Ammon's horn (tissue), 1 donor: ENCODE results near the gene NHSL2.
A peak's percentile ranks its signal among the peaks of the same experiment; 100 is the strongest.
"Not testable (repeated sequence)": the region's sequence is repeated elsewhere in the genome, so short reads cannot be mapped to it uniquely, and the experiment has no call there.

ENCODE experiments used
- DNase-seq: peaks from one replicate; pipeline ENCODE4 v3.0.0-alpha.2; 2016; ENCODE audit warnings: low spot score

Gene NHSL2

DNA sequence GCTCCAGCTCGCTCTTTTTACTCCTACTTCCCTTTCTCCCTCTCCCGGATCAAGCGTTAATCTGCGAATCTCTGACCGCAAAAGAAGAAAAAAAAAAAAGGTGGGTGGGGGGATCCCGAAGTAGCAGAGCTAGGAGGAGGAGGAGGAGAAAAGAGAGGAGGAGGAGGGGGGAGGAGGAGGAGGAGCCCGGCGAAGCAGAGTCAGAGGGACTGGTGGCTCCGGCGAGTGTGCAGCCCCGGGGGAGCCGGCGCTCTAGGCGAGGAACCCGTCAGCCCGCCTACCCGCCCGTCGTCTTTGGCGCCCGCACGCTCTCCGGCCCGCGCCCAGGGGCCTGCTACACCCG, at the start of gene NHSL2:
TSS of gene NHSL2 (plus strand) at position 203 of the 343 bp plus-strand sequence.
- DNase-seq, result no peak

DNA sequence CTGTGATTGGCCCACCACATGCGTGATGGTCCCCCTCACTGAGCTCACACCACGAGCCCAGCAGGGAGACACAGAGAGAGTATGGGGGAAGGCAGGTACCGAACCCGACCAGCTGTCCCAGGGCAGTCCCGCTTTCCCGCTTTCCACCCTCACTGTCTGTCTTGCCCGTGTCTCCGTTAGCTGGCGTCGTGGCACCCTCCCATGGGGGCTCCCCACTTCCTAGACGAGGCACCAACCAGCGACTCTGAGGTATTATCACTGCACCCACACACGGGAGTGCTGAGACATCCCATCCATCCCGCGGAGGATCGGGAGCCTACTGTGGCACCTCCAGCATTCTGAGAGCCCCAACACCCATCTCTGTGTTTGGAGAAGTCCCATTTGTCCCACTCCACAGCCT, 43.0 kb upstream of the NHSL2 start:
- DNase-seq, result no peak

GRCh38 chrX:71869566-71869965, 41.1 kb upstream of the NHSL2 start:
- DNase-seq, result not testable (repeated sequence)

DNA sequence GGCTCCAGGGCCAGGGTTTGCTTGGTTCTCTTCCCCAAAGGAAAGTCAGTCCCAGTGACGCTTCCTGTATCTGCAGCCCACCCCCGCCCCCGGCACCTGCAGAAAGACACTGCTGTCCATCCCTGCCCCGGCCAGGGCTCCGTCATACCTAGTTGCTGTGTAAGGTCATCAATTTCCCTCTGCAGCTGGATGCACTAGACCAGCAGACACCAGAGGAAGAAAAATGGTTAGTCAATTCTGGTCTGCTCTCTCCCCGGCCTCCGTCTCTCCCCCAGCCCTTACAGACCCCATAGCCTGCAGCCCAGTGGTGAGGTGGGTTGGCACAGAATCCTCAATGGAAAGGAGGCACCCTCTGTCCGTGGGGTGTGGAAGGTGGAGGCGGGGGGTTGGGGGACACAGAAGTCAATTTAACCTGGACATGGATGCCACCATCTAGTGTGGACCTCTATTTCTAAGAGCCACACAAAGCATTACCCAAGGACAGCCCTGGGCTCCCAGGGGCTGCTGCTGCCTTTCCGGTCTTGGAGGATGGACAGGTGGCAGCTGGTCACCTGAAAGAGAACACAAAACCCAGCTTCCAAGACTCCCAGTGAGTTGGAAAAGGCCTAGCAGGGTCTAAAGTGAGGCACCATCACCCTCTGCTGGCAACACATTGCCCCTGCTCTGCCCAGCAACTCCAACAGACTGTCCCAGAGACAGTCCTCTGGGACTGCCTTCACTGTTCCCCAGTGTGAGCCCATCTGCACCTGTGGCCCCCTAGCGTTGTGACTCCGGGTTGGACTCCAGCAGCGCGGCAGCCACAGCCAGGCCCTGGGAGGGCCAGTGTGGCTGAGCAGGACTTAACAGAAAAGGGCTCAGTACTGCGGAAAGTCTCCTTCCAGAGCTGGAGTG, 40.2 kb upstream of the NHSL2 start:
- no peak for DNase-seq

- DNase-seq, result peak; percentile 5
Observed at GRCh38 chrX:71871367-71871766, 39.3 kb upstream of the NHSL2 start.

- no peak for DNase-seq
Observed at GRCh38 chrX:71872542-71873458, 37.8 kb upstream of the NHSL2 start.

DNA sequence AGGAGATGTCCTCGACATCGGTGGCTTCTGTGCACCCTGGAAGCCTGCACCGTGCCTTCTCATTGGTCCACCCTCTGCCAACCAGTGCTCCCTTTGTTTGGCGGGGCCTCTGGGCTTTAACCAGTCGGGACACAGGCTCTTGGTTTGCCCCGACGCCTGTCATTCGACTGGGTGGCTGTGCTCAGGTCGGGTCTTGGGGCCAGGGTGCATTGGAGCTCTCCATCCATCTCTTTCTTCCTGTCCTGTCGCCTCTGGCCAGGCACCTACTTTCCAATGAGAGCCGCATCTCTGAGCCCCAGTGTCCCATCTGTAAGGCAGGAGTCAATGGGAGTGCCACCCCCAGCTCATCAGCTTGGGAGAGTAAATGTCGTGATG, 37.2 kb upstream of the NHSL2 start:
- DNase-seq, result no peak

DNA sequence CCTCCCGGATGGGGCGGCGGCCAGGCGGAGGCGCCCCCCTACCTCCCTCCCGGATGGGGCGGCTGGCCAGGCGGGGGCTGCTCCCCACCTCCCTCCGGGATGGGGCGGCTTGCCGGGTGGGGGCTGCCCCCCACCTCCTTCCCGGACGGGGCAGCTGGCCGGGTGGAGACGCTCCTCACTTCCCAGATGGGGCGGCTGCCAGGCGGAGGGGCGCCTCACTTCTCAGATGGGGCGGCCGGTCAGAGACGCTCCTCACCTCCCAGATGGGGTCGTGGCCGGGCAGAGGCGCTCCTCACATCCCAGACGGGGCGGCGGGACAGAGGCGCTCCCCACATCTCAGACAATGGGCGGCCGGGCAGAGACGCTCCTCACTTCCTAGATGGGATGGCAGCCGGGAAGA, 33.8 kb upstream of the NHSL2 start:
- not testable (repeated sequence) for DNase-seq

DNA sequence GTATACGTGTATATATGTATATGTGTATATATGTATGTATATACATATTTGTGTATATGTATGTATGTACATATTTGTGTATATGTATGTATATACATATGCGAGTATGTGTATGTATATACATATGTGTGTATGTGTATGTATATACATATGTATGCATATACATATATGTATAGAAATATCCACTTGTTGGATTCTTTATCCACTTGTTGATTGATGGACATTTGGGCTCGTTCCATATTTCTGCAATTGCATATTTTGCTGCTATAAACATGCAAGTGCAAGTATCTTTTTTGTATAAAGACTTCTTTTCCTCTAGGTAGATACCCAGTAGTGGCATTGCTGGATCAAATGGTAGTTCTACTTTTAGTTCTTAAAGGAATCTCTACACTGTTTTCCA, 25.5 kb upstream of the NHSL2 start:
- no peak for DNase-seq

DNA sequence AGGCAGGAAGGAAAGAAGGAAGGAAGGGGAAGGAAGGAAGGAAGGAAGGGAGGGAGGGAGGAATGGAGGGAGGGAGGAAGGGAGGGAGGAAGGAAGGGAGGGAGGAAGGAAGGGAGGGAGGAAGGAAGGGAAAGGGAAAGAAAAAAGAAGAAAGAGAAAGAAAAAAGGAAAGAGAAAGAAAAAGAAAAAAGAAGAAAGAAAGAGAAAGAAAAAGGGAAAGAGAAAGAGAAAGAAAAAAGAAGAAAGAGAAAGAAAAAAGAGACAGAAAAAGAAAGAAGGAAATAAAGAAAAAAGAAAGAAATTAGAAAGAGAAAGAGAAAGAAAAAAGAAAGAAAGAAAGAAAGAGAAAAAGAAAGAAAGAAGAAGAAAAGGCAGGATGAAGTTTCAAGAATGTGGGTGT, 15.0 kb upstream of the NHSL2 start:
- DNase-seq, result no peak

- DNase-seq, result no peak
Observed at GRCh38 chrX:71906144-71906543, 4.5 kb upstream of the NHSL2 start.

- DNase-seq, result no peak
Observed at GRCh38 chrX:71908387-71908786, 2.3 kb upstream of the NHSL2 start.

- no peak for DNase-seq
Observed at GRCh38 chrX:71909956-71910355, 689 bp upstream of the NHSL2 start.

- DNase-seq, result no peak
Observed at GRCh38 chrX:71910986-71911730, 513 bp downstream of the NHSL2 start.

DNA sequence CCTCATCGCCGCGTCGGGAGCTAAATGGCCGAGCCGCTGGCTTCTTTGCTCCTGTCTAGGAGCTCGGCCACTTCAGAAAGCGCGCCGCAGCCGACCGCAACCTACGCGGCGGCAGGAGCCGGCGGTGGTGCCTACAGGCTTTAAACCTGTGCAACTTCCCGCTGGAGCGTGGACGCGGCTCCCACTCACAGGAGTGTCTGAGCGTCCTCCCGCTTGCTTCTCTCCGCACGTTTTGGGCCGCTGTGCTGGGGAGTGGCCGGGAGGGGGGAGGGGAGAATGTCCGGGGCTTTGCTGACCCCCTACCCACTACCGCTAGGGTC, 1.0 kb downstream of the NHSL2 start:
- DNase-seq, result no peak

GRCh38 chrX:71912156-71912555, 1.5 kb downstream of the NHSL2 start:
- no peak for DNase-seq

DNA sequence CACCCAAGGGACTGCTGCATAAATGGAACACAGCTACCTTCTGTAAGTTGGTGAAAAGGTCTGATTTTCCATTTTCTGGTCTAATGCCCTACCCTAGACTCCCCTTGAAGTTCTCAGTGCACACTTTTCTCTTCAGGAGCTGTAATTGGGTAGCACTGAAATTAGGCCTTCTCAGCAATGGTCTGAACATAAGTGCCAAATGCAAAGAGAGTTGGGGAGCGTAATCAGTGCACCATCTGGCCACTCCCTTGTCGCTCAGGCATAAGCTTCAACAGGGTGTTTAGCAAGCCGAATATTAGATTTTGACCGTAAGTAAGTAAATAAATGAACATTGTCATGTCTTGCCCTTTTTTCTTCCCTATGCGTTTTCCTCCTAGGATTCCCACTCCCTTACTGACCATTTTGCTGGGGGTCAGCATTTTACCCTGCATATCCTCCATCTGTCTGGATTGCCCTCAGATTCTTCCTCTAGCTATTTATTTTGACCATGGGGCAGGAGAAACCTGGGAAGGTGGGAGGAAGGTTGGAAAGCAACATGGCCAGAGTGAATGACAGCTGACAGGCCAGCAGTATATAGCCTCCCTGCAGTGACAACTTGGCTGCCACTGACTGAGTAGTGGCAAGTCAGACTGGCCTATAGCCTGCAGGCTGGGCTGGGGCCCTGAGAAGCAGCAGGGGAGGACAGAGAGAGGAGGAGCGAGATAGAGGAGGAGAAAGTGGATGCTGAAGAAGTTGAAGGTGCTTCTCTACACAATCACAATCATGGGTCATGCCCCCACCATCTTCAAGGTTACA, 2.7 kb downstream of the NHSL2 start:
- no peak for DNase-seq

DNA sequence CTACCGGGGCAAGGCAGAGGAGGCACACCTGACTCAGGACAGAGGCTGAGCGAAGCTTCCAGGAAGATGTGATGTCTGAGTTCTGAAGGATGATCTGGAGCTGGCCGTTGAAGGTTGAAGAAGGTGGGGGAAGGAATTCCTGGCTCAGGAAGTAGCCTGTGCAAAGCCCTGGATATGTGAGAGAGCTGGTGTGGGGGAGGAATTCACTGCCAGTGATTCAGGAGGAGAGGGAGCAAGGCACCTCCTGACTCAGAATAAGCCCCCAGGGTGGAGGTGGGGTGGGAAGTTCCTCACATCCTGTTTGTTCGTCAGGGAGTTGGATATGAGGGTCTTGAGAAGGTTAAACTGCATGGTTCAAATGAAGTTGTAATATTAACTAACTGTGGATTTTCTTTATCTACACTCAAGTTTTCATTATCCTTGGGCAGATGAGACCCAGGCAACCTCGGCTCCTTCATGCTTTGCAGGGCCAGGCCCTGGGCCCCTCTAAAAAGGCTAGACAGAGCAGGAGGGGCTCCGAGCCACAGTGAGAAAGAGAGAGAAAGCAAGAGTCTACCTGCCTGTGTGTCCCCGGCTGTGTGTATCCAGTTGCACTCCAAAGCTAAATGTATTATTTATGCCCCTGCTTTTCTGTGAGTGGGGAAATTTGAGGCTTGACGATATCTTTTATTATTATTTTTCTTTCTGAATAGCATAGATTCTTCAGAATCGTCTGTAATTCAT, 7.1 kb downstream of the NHSL2 start:
- no peak for DNase-seq

GRCh38 chrX:71919431-71919830, 8.8 kb downstream of the NHSL2 start:
- DNase-seq, result no peak

- no peak for DNase-seq
Observed at GRCh38 chrX:71919886-71920285, 9.2 kb downstream of the NHSL2 start.

- no peak for DNase-seq
Observed at GRCh38 chrX:71922686-71923085, 12.0 kb downstream of the NHSL2 start.
